ENCODE measurements around the gene EDA.

EDA gene

GRCh38 chrX:69951753-69952152 lies 335.8 kb downstream of the EDA start:
- TF ChIP-seq TCF12 (IDR thresholded peaks at IDR 0.05; ENCODE audit: low read depth) (no peak), CEBPB (IDR thresholded peaks at IDR 0.05) (no peak), USF1 (IDR thresholded peaks at IDR 0.05) (no peak), YY1 (IDR thresholded peaks at IDR 0.05; ENCODE audit: low read depth) (no peak), TEAD4 (IDR thresholded peaks at IDR 0.05) (no peak), ZBTB7A (IDR thresholded peaks at IDR 0.05; ENCODE audit: low read depth) (no peak), FOXM1 (IDR thresholded peaks at IDR 0.05; ENCODE audit: borderline replicate concordance, low read depth) (no peak), RAD21 (IDR thresholded peaks at IDR 0.05; ENCODE audit: low read depth) (no peak), CREB1 (IDR thresholded peaks at IDR 0.05; ENCODE audit: low read depth) (no peak), NFIC (IDR thresholded peaks at IDR 0.05) (no peak), TAF1 (IDR thresholded peaks at IDR 0.05; ENCODE audit: low read depth) (no peak), EP300 (IDR thresholded peaks at IDR 0.05; ENCODE audit: borderline replicate concordance) (no peak), EGR1 (IDR thresholded peaks at IDR 0.05) (no peak)
- TF ChIP-seq, protein P1, sequence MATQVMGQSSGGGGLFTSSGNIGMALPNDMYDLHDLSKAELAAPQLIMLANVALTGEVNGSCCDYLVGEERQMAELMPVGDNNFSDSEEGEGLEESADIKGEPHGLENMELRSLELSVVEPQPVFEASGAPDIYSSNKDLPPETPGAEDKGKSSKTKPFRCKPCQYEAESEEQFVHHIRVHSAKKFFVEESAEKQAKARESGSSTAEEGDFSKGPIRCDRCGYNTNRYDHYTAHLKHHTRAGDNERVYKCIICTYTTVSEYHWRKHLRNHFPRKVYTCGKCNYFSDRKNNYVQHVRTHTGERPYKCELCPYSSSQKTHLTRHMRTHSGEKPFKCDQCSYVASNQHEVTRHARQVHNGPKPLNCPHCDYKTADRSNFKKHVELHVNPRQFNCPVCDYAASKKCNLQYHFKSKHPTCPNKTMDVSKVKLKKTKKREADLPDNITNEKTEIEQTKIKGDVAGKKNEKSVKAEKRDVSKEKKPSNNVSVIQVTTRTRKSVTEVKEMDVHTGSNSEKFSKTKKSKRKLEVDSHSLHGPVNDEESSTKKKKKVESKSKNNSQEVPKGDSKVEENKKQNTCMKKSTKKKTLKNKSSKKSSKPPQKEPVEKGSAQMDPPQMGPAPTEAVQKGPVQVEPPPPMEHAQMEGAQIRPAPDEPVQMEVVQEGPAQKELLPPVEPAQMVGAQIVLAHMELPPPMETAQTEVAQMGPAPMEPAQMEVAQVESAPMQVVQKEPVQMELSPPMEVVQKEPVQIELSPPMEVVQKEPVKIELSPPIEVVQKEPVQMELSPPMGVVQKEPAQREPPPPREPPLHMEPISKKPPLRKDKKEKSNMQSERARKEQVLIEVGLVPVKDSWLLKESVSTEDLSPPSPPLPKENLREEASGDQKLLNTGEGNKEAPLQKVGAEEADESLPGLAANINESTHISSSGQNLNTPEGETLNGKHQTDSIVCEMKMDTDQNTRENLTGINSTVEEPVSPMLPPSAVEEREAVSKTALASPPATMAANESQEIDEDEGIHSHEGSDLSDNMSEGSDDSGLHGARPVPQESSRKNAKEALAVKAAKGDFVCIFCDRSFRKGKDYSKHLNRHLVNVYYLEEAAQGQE (IDR thresholded peaks at IDR 0.05; ENCODE audit: low read depth): no peak
- TF ChIP-seq, protein P2, sequence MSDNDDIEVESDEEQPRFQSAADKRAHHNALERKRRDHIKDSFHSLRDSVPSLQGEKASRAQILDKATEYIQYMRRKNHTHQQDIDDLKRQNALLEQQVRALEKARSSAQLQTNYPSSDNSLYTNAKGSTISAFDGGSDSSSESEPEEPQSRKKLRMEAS (IDR thresholded peaks at IDR 0.05): no peak

DNA sequence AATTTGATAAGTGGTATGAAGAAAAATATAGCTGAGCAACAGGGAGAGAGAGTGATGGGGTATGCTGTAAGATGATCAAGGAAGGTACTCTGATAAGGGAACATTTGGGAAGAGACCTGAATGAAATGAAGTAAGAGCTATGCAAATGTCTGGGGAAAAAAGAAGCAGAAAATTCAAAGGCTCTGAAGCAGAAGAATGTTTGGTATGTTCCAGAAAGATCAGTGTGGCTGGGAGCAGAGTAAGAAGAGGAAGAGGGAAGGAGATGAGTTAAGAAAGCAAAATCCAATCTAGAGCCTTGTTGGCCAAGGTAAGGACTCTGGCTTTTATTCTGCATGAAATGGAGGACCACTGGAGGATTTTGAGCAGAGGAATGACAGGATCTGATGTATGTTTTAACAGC lies 343.8 kb downstream of the EDA start:
- no peak for TF ChIP-seq ZBTB7A (IDR thresholded peaks at IDR 0.05; ENCODE audit: low read depth)
- no peak for TF ChIP-seq USF1 (IDR thresholded peaks at IDR 0.05)
- TF ChIP-seq, protein P2 (IDR thresholded peaks at IDR 0.05): no peak

GRCh38 chrX:69961365-69962072 lies 345.6 kb downstream of the EDA start:
- TF ChIP-seq CREB1 (IDR thresholded peaks at IDR 0.05; ENCODE audit: low read depth) (no peak), RAD21 (IDR thresholded peaks at IDR 0.05; ENCODE audit: low read depth) (no peak)
- TF ChIP-seq, protein P1 (IDR thresholded peaks at IDR 0.05; ENCODE audit: low read depth): no peak

- TF ChIP-seq TEAD4 (IDR thresholded peaks at IDR 0.05) (no peak), CREB1 (IDR thresholded peaks at IDR 0.05; ENCODE audit: low read depth) (no peak), FOXM1 (IDR thresholded peaks at IDR 0.05; ENCODE audit: borderline replicate concordance, low read depth) (no peak), TAF1 (IDR thresholded peaks at IDR 0.05; ENCODE audit: low read depth) (no peak), TCF12 (IDR thresholded peaks at IDR 0.05; ENCODE audit: low read depth) (no peak), YY1 (IDR thresholded peaks at IDR 0.05; ENCODE audit: low read depth) (no peak), USF1 (IDR thresholded peaks at IDR 0.05) (no peak), RAD21 (IDR thresholded peaks at IDR 0.05; ENCODE audit: low read depth) (no peak), EGR1 (IDR thresholded peaks at IDR 0.05) (no peak), CEBPB (IDR thresholded peaks at IDR 0.05) (no peak), ZBTB7A (IDR thresholded peaks at IDR 0.05; ENCODE audit: low read depth) (no peak), EP300 (IDR thresholded peaks at IDR 0.05; ENCODE audit: borderline replicate concordance) (no peak)
- TF ChIP-seq, protein P2 (IDR thresholded peaks at IDR 0.05): no peak
- TF ChIP-seq, protein P1 (IDR thresholded peaks at IDR 0.05; ENCODE audit: low read depth): no peak
Observed at GRCh38 chrX:69968950-69969349, 353.0 kb downstream of the EDA start.
